K562 (cell line): ENCODE results near the gene AKAP14.

Experiments used
- CBFA2T2 ChIP-seq: fragments of 450-650 bp; conservative IDR thresholded peaks from 2 replicates; pipeline ENCODE4 v1.6.1; 2017; ENCODE audit warnings: mild to moderate bottlenecking
- FOXM1 ChIP-seq, 2 experiments: fragments of 450-650 bp in 1 of 2; sonication (generic) in 1 of 2; formaldehyde crosslinking in 1 of 2; IDR thresholded peaks; 2 replicates each; pipeline versions ENCODE4 v1.6.1 to v1.9.0; 2017 to 2022; ENCODE audit warnings: low read depth in 2 of 2, mild to moderate bottlenecking in 2 of 2, missing genetic modification reagents in 1 of 2, moderate library complexity in 1 of 2
- HMG20B ChIP-seq: fragments of 250-450 bp; sonication (Bioruptor Pico); IDR thresholded peaks from 2 replicates; pipeline ENCODE4 v1.5.0; 2021; ENCODE audit warnings: mild to moderate bottlenecking
- MAFG ChIP-seq: fragments of 450-650 bp; conservative IDR thresholded peaks from 2 replicates; pipeline ENCODE4 v1.6.1; 2016; ENCODE audit warnings: missing genetic modification characterization, missing compliant biosample characterization
- MYC ChIP-seq, 2 experiments: fragments of 250-450 bp in 1 of 2; sonication (Bioruptor Pico) in 1 of 2; IDR thresholded peaks; 2 replicates each; pipeline versions ENCODE4 v1.5.1 to v1.6.1; 2012 to 2021; ENCODE audit warnings: low read depth in 2 of 2, borderline replicate concordance in 1 of 2, improper control_type of control experiment in 1 of 2, low read length in 1 of 2, mild to moderate bottlenecking in 1 of 2, moderate library complexity in 1 of 2
- RFX5 ChIP-seq: IDR thresholded peaks from 2 replicates; pipeline ENCODE4 v1.6.1; 2011; ENCODE audit warnings: low read depth, mild to moderate bottlenecking, improper control_type of control experiment, low read length
- SRF ChIP-seq, 2 experiments: fragments of 250-450, 450-650 bp in 1 of 2; sonication (Bioruptor Pico) in 1 of 2; sonication (generic) in 1 of 2; formaldehyde crosslinking; IDR thresholded peaks; 2 replicates each; pipeline versions ENCODE4 v1.5.0 to v1.5.1; 2020 to 2022; ENCODE audit warnings: mild to moderate bottlenecking in 1 of 2, missing genetic modification reagents in 1 of 2
- TOE1 ChIP-seq, 2 experiments: fragments of 450-650 bp in 1 of 2; sonication (generic) in 1 of 2; formaldehyde crosslinking in 1 of 2; IDR thresholded peaks; 2 replicates each; pipeline versions ENCODE4 v1.7.1 to v1.8.0; 2016 to 2022; ENCODE audit warnings: borderline replicate concordance in 2 of 2, mild to moderate bottlenecking in 2 of 2, antibody characterized with exemption in 1 of 2, inconsistent platforms in 1 of 2, low read depth in 1 of 2, missing genetic modification reagents in 1 of 2, moderate library complexity in 1 of 2
- ZNF224 ChIP-seq: sonication (generic); formaldehyde crosslinking; IDR thresholded peaks from 2 replicates; pipeline ENCODE4 v1.8.0; 2022; ENCODE audit warnings: mild to moderate bottlenecking, missing genetic modification reagents
- TF ChIP-seq, protein P1 (sequence below): sonication (generic); formaldehyde crosslinking; IDR thresholded peaks from 2 replicates; pipeline ENCODE4 v1.8.1; 2022; ENCODE audit warnings: missing genetic modification reagents
- TF ChIP-seq, protein P2 (sequence below): IDR thresholded peaks from 2 replicates; pipeline ENCODE4 v1.6.1; 2011; ENCODE audit not compliant: insufficient read length; ENCODE audit errors: extremely low read depth
- TF ChIP-seq, protein P3 (sequence below), 3 experiments: IDR thresholded peaks in 2 of 3; conservative IDR thresholded peaks in 1 of 3; 2 replicates each; pipeline ENCODE4 v1.5.1; 2011 to 2012; ENCODE audit warnings: low read length in 3 of 3, mild to moderate bottlenecking in 3 of 3, control low read depth in 2 of 3, improper control_type of control experiment in 1 of 3, inconsistent platforms in 1 of 3, low read depth in 1 of 3, mixed read lengths in 1 of 3, moderate library complexity in 1 of 3; ENCODE audit not compliant: insufficient read depth in 2 of 3

DNA sequence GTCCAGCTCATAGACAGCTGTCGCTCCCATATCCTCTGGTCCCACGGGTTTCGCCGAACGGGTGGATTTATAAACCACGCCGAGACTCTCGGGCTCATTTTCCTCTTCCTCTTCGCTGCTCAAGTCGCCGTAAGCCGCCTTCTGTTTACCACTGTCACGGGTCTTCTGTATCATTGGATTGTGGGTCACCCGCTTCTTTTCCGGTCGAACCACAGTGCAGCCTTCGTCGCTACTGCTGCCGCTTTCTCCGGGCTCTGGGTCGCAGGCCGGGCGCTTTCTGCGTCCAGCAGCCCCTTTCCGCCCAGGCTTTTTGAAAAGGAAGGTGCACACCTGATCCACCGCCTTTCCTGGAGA lies 24.5 kb upstream of the AKAP14 start:
- TF ChIP-seq, protein P1, sequence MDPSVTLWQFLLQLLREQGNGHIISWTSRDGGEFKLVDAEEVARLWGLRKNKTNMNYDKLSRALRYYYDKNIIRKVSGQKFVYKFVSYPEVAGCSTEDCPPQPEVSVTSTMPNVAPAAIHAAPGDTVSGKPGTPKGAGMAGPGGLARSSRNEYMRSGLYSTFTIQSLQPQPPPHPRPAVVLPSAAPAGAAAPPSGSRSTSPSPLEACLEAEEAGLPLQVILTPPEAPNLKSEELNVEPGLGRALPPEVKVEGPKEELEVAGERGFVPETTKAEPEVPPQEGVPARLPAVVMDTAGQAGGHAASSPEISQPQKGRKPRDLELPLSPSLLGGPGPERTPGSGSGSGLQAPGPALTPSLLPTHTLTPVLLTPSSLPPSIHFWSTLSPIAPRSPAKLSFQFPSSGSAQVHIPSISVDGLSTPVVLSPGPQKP (CRISPR knock-in tag), result no peak
- no peak for TF ChIP-seq ZNF224 (CRISPR knock-in tag)
- TF ChIP-seq CBFA2T2, result no peak
- TF ChIP-seq, protein P2, sequence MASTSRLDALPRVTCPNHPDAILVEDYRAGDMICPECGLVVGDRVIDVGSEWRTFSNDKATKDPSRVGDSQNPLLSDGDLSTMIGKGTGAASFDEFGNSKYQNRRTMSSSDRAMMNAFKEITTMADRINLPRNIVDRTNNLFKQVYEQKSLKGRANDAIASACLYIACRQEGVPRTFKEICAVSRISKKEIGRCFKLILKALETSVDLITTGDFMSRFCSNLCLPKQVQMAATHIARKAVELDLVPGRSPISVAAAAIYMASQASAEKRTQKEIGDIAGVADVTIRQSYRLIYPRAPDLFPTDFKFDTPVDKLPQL, result no peak
- TF ChIP-seq SRF (CRISPR knock-in tag; IDR thresholded peaks at IDR 0.05), result no peak
- TF ChIP-seq MYC (IDR thresholded peaks at IDR 0.05; ENCODE audit: low read depth, low read length), result no peak
- no peak for TF ChIP-seq MYC (CRISPR knock-in tag; IDR thresholded peaks at IDR 0.05; ENCODE audit: borderline replicate concordance, low read depth)
- TF ChIP-seq TOE1 (IDR thresholded peaks at IDR 0.05; ENCODE audit: borderline replicate concordance), result no peak
- no peak for TF ChIP-seq TOE1 (CRISPR knock-in tag; IDR thresholded peaks at IDR 0.05; ENCODE audit: borderline replicate concordance, low read depth)
- TF ChIP-seq, protein P3, sequence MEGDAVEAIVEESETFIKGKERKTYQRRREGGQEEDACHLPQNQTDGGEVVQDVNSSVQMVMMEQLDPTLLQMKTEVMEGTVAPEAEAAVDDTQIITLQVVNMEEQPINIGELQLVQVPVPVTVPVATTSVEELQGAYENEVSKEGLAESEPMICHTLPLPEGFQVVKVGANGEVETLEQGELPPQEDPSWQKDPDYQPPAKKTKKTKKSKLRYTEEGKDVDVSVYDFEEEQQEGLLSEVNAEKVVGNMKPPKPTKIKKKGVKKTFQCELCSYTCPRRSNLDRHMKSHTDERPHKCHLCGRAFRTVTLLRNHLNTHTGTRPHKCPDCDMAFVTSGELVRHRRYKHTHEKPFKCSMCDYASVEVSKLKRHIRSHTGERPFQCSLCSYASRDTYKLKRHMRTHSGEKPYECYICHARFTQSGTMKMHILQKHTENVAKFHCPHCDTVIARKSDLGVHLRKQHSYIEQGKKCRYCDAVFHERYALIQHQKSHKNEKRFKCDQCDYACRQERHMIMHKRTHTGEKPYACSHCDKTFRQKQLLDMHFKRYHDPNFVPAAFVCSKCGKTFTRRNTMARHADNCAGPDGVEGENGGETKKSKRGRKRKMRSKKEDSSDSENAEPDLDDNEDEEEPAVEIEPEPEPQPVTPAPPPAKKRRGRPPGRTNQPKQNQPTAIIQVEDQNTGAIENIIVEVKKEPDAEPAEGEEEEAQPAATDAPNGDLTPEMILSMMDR (IDR thresholded peaks at IDR 0.05 in 2 of 3, conservative IDR thresholded peaks at IDR 0.05 in 1 of 3; ENCODE audit: insufficient read depth in 2 of 3, low read depth in 1 of 3, low read length in 3 of 3), result no peak
- no peak for TF ChIP-seq HMG20B (CRISPR knock-in tag)
- TF ChIP-seq FOXM1 (IDR thresholded peaks at IDR 0.05; ENCODE audit: low read depth), result no peak
- no peak for TF ChIP-seq FOXM1 (CRISPR knock-in tag; IDR thresholded peaks at IDR 0.05; ENCODE audit: low read depth)
- no peak for TF ChIP-seq MAFG (tag)
- TF ChIP-seq RFX5, result no peak
